Caco-2 (cell line): ENCODE data around the gene TCEANC. TPM values are rescaled to one million over a fixed set of nuclear protein-coding genes. Genes with fewer than 3 reads are reported as not detected.
"Not testable (repeated sequence)": the region's sequence is repeated elsewhere in the genome, so short reads cannot be mapped to it uniquely, and the experiment has no call there.

Experiments
- BruUV-seq: library from RNA; stranded (reverse); fragments of 400-500 nt; replicated peaks from 2 replicates; lab custom pipeline; 2021; lab: Mats Ljungman, UMichigan
- CTCF ChIA-PET: fragments of 300-600 bp; sonication (Branson Sonifier 250); formaldehyde crosslinking; loops from one replicate; lab custom pipeline; 2022; ENCODE audit warnings: antibody characterized with exemption; lab: Charles Lee
- POLR2A ChIA-PET: fragments of 300-600 bp; sonication (Branson Sonifier 250); formaldehyde crosslinking; loops from one replicate; lab custom pipeline; 2022; ENCODE audit warnings: antibody characterized with exemption; lab: Charles Lee
- DNase-seq, 2 experiments: peaks; one replicate each; pipeline versions ENCODE4 v3.0.0 to v3.0.0-alpha.2; 2020 to 2022
- H3K27me3 ChIP-seq: replicated peaks from 2 replicates; pipeline ENCODE4 v1.6.0; 2011; ENCODE audit warnings: low read length; ENCODE audit not compliant: control insufficient read depth, insufficient read depth
- H3K36me3 ChIP-seq: 2 replicates; pipeline ENCODE4 v1.5.1; 2011; ENCODE audit warnings: low read length; ENCODE audit not compliant: control insufficient read depth, insufficient read depth
- H3K4me1 ChIP-seq: fragments of 250-450 bp; sonication (Bioruptor Pico); 2 replicates; pipeline ENCODE4 v1.5.1; 2020; ENCODE audit warnings: mild to moderate bottlenecking
- H3K4me3 ChIP-seq: 2 replicates; pipeline ENCODE4 v1.5.1; 2011; ENCODE audit warnings: low read depth, mild to moderate bottlenecking, control low read depth, low read length
- H3K9me3 ChIP-seq: fragments of 250-450 bp; sonication (Bioruptor Pico); 2 replicates; pipeline ENCODE4 v1.5.1; 2020; ENCODE audit warnings: mild to moderate bottlenecking, moderate library complexity
- H3K27ac Mint-ChIP-seq: one replicate; pipeline ENCODE4 v1.8.0; 2022; ENCODE audit warnings: mixed read lengths; ENCODE audit not compliant: unreplicated experiment
- H3K27me3 Mint-ChIP-seq: one replicate; pipeline ENCODE4 v1.8.0; 2022; ENCODE audit warnings: mixed read lengths; ENCODE audit not compliant: insufficient read depth, unreplicated experiment
- H3K36me3 Mint-ChIP-seq: one replicate; pipeline ENCODE4 v1.8.0; 2022; ENCODE audit warnings: mild to moderate bottlenecking, mixed read lengths; ENCODE audit not compliant: insufficient read depth, unreplicated experiment
- H3K4me1 Mint-ChIP-seq: one replicate; pipeline ENCODE4 v1.8.0; 2022; ENCODE audit warnings: low read depth, mixed read lengths; ENCODE audit not compliant: unreplicated experiment
- H3K4me3 Mint-ChIP-seq: one replicate; pipeline ENCODE4 v1.8.0; 2022; ENCODE audit warnings: mild to moderate bottlenecking, moderate library complexity, mixed read lengths; ENCODE audit not compliant: unreplicated experiment
- H3K9me3 Mint-ChIP-seq: one replicate; pipeline ENCODE4 v1.8.0; 2022; ENCODE audit warnings: mixed read lengths; ENCODE audit not compliant: unreplicated experiment
- CTCF ChIP-seq, 2 experiments: fragments of 200-600 bp in 1 of 2; IDR thresholded peaks; 1 replicate in 1 of 2; 2 replicates in 1 of 2; pipeline versions ENCODE4 v1.5.1 to v1.8.0; 2011 to 2022; ENCODE audit warnings: antibody characterized with exemption in 1 of 2, control low read depth in 1 of 2, inconsistent platforms in 1 of 2, low read depth in 1 of 2, low read length in 1 of 2, mild to moderate bottlenecking in 1 of 2, moderate library complexity in 1 of 2; ENCODE audit not compliant: insufficient read depth in 1 of 2, severe bottlenecking in 1 of 2, unreplicated experiment in 1 of 2
- intact Hi-C: fragments of 100-400 bp; cut with micrococcal nuclease; formaldehyde crosslinking; loops from one replicate; pipeline ENCODE4 v1.10.0; 2022; ENCODE audit not compliant: unreplicated experiment
- total RNA-seq: library from RNA; stranded (reverse); gene quantifications from 2 replicates; pipeline ENCODE4 v1.2.3, GENCODE V29; 2022

The TCEANC gene
- total RNA-seq, 1 experiment from 2014 or later = 1.6 TPM

GRCh38 chrX:13667919-13668318 lies 15.0 kb downstream of the TCEANC start:
- no TSS peak for BruUV-seq
- H3K36me3 Mint-ChIP-seq = peaks cover 7% of the 10 kb centered on the region
- peaks cover 12% of the 10 kb centered on the region for H3K4me1 Mint-ChIP-seq
- no peaks in the 10 kb centered on the region for H3K27me3 Mint-ChIP-seq
- no peak overlapping the region for H3K4me3 ChIP-seq
- no peak overlapping the region for H3K27ac Mint-ChIP-seq
- no peaks in the 10 kb centered on the region for H3K36me3 ChIP-seq
- ChIA-PET CTCF (no interaction called here), POLR2A (no interaction called here)
- H3K9me3 ChIP-seq = no peaks in the 10 kb centered on the region
- no peaks in the 10 kb centered on the region for H3K27me3 ChIP-seq
- no peak overlapping the region for H3K4me3 Mint-ChIP-seq
- H3K4me1 ChIP-seq = peaks cover 27% of the 10 kb centered on the region
- DNase-seq = no peak
- no peak for TF ChIP-seq CTCF (IDR thresholded peaks at IDR 0.05; ENCODE audit: insufficient read depth in 1 of 2, low read depth in 1 of 2, low read length in 1 of 2, severe bottlenecking in 1 of 2, unreplicated experiment in 1 of 2)
- intact Hi-C loops = loop anchor here (5.0 kb wide), 1 partner anchor 64 kb away; the partner anchor contains the start of genes OFD1 and TRAPPC2
- H3K9me3 Mint-ChIP-seq = peaks cover 9% of the 10 kb centered on the region

GRCh38 chrX:13669246-13669737 lies 16.4 kb downstream of the TCEANC start:
- peak overlapping the region; percentile 55 for H3K4me3 Mint-ChIP-seq
- POLR2A ChIA-PET = interaction anchor here (0.5 to 1.3 kb wide), 5 partner anchors 20 to 360 kb away, joined by 3 to 13 read pairs (median 4); partner anchors contain the start of genes GEMIN8, OFD1, RAB9A and TRAPPC2
- intact Hi-C loops = loop anchor here (1.0 to 5.0 kb wide), 2 partner anchors 19 to 63 kb away; partner anchors contain the start of genes OFD1 and TRAPPC2
- H3K9me3 Mint-ChIP-seq = peaks cover 9% of the 10 kb centered on the region
- H3K9me3 ChIP-seq = no peaks in the 10 kb centered on the region
- no peaks in the 10 kb centered on the region for H3K27me3 Mint-ChIP-seq
- BruUV-seq = no TSS peak
- peaks cover 7% of the 10 kb centered on the region for H3K36me3 Mint-ChIP-seq
- H3K4me1 ChIP-seq = peaks cover 27% of the 10 kb centered on the region
- H3K27ac Mint-ChIP-seq = peak overlapping the region; percentile 85
- peak; percentile 82 to 86 for DNase-seq
- H3K4me3 ChIP-seq = no peak overlapping the region
- H3K27me3 ChIP-seq = no peaks in the 10 kb centered on the region
- H3K36me3 ChIP-seq = no peaks in the 10 kb centered on the region
- CTCF ChIA-PET = interaction anchor here (0.6 kb wide), 1 partner anchor 53 kb away, joined by 3 read pairs; no protein-coding TSS in a partner anchor
- peaks cover 12% of the 10 kb centered on the region for H3K4me1 Mint-ChIP-seq
- TF ChIP-seq CTCF (IDR thresholded peaks at IDR 0.05; ENCODE audit: insufficient read depth in 1 of 2, low read depth in 1 of 2, low read length in 1 of 2, severe bottlenecking in 1 of 2, unreplicated experiment in 1 of 2) = no peak

- H3K27ac Mint-ChIP-seq = peak overlapping the region; percentile 85
- peak overlapping the region; percentile 55 for H3K4me3 Mint-ChIP-seq
- H3K4me3 ChIP-seq, H3K36me3 ChIP-seq, H3K36me3 Mint-ChIP-seq, DNase-seq, H3K9me3 Mint-ChIP-seq, H3K9me3 ChIP-seq, H3K27me3 ChIP-seq, H3K27me3 Mint-ChIP-seq: not testable (repeated sequence)
- ChIA-PET POLR2A (interaction anchor here (1.0 to 1.3 kb wide), 2 partner anchors 19 to 65 kb away, joined by 5 to 13 read pairs; partner anchors contain the start of genes OFD1, RAB9A and TRAPPC2), CTCF (interaction anchor here (0.6 kb wide), 1 partner anchor 53 kb away, joined by 3 read pairs; no protein-coding TSS in a partner anchor)
- intact Hi-C loops = loop anchor here (1.0 to 5.0 kb wide), 2 partner anchors 19 to 63 kb away; partner anchors contain the start of genes OFD1 and TRAPPC2
- H3K4me1 Mint-ChIP-seq = peaks cover 11% of the 10 kb centered on the region
- H3K4me1 ChIP-seq = peaks cover 22% of the 10 kb centered on the region
- BruUV-seq = TSS peak; percentile 89
These were observed 16.8 kb downstream of the TCEANC start for GRCh38 chrX:13669755-13670154.
